HepG2 (cell line): ENCODE measurements around the gene THADA. TPM values are rescaled to one million over a fixed set of nuclear protein-coding genes. Genes with fewer than 3 reads are reported as not detected.

ENCODE experiments used
- CENPT ChIP-seq: sonication (generic); formaldehyde crosslinking; IDR thresholded peaks from 2 replicates; pipeline ENCODE4 v1.8.0; 2022; ENCODE audit warnings: low read depth, mild to moderate bottlenecking, moderate library complexity, missing genetic modification reagents
- GLI4 ChIP-seq: sonication (generic); formaldehyde crosslinking; IDR thresholded peaks from 2 replicates; pipeline ENCODE4 v1.5.1; 2020; ENCODE audit warnings: missing genetic modification reagents, mild to moderate bottlenecking, moderate library complexity, borderline replicate concordance
- GZF1 ChIP-seq: sonication (generic); formaldehyde crosslinking; IDR thresholded peaks from 2 replicates; pipeline ENCODE4 v1.5.1; 2020; ENCODE audit warnings: mild to moderate bottlenecking, missing genetic modification reagents
- HNF4A ChIP-seq: sonication (generic); formaldehyde crosslinking; IDR thresholded peaks from 2 replicates; pipeline ENCODE4 v1.4.0; 2020; ENCODE audit warnings: missing genetic modification reagents
- HNRNPH1 ChIP-seq: fragments of 200-400 bp; formaldehyde crosslinking; optimal IDR thresholded peaks from 2 replicates; pipeline ENCODE3; 2017; ENCODE audit warnings: mild to moderate bottlenecking, low read depth, low read length
- KLF11 ChIP-seq: IDR thresholded peaks from 2 replicates; pipeline ENCODE4 v1.6.1; 2016; ENCODE audit warnings: missing compliant biosample characterization
- MXI1 ChIP-seq: IDR thresholded peaks from 3 replicates; pipeline ENCODE4 v1.6.1; 2012; ENCODE audit warnings: low read depth, low read length, inconsistent platforms, borderline replicate concordance
- PLRG1 ChIP-seq: fragments of 450-650 bp; conservative IDR thresholded peaks from 2 replicates; pipeline ENCODE4 v1.6.1; 2016
- PRMT3 ChIP-seq: sonication (generic); formaldehyde crosslinking; IDR thresholded peaks from 2 replicates; pipeline ENCODE4 v1.8.1; 2022; ENCODE audit warnings: low read depth, mild to moderate bottlenecking, moderate library complexity, missing genetic modification reagents, borderline replicate concordance
- SCMH1 ChIP-seq: sonication (generic); formaldehyde crosslinking; IDR thresholded peaks from 2 replicates; pipeline ENCODE4 v1.9.0; 2021; ENCODE audit warnings: missing genetic modification reagents, mild to moderate bottlenecking, borderline replicate concordance
- SOX5 ChIP-seq: IDR thresholded peaks from 2 replicates; pipeline ENCODE4 v1.6.1; 2016; ENCODE audit warnings: borderline replicate concordance
- TBX3 ChIP-seq: fragments of 450-650 bp; IDR thresholded peaks from 2 replicates; pipeline ENCODE4 v1.6.1; 2017; ENCODE audit warnings: antibody characterized with exemption, mild to moderate bottlenecking, inconsistent platforms, borderline replicate concordance
- ZNF569 ChIP-seq: sonication (generic); formaldehyde crosslinking; IDR thresholded peaks from 2 replicates; pipeline ENCODE4 v1.5.0; 2020; ENCODE audit warnings: mild to moderate bottlenecking, missing genetic modification reagents, moderate library complexity, borderline replicate concordance
- ZNF792 ChIP-seq: IDR thresholded peaks from 2 replicates; pipeline ENCODE4 v1.6.1; 2016
- polyA plus RNA-seq, 8 experiments: library from polyadenylated mRNA; depleted of rRNA in 3 of 8; stranded (reverse) in 7 of 8; unstranded in 1 of 8; fragments of >200 nt; fragmentation: Illumina TruSeq in 4 of 8; extraction: Trizol in 4 of 8; gene quantifications; 2 replicates each; pipeline versions ENCODE4 v1.2.1 to v1.2.3, GENCODE V29; 2011 to 2016; ENCODE audit warnings: low read depth in 4 of 8, missing spikeins in 1 of 8, mixed read lengths in 1 of 8; ENCODE audit not compliant: insufficient read depth in 1 of 8
- total RNA-seq, 5 experiments: library from RNA; depleted of rRNA; stranded (reverse); fragments of >200 nt; fragmentation: Illumina TruSeq; extraction: Trizol; gene quantifications; 2 replicates each; pipeline ENCODE4 v1.2.3, GENCODE V29; 2016; ENCODE audit warnings: low read depth in 1 of 5
- TF ChIP-seq, protein P1 (sequence below): sonication (generic); formaldehyde crosslinking; IDR thresholded peaks from 2 replicates; pipeline ENCODE4 v1.5.0; 2020; ENCODE audit warnings: mild to moderate bottlenecking, missing genetic modification reagents, borderline replicate concordance
- TF ChIP-seq, protein P2 (sequence below), 2 experiments: IDR thresholded peaks; 2 replicates each; pipeline ENCODE4 v1.6.1; 2011 to 2012; ENCODE audit warnings: low read length in 2 of 2, borderline replicate concordance in 1 of 2, low read depth in 1 of 2, mild to moderate bottlenecking in 1 of 2, moderate library complexity in 1 of 2
- TF ChIP-seq, protein P3 (sequence below): conservative IDR thresholded peaks from 2 replicates; pipeline ENCODE4 v1.6.1; 2018; ENCODE audit warnings: missing genetic modification reagents
- TF ChIP-seq, protein P4 (sequence below): sonication (generic); formaldehyde crosslinking; IDR thresholded peaks from 2 replicates; pipeline ENCODE4 v1.8.0; 2022; ENCODE audit warnings: mild to moderate bottlenecking, missing genetic modification reagents, moderate library complexity

THADA gene
- total and polyA plus RNA-seq, 2 of the 13 experiments (the other 11 are each of a cell fraction or from before 2014, with no cell fraction given), result 12.7 to 21.7 TPM

DNA sequence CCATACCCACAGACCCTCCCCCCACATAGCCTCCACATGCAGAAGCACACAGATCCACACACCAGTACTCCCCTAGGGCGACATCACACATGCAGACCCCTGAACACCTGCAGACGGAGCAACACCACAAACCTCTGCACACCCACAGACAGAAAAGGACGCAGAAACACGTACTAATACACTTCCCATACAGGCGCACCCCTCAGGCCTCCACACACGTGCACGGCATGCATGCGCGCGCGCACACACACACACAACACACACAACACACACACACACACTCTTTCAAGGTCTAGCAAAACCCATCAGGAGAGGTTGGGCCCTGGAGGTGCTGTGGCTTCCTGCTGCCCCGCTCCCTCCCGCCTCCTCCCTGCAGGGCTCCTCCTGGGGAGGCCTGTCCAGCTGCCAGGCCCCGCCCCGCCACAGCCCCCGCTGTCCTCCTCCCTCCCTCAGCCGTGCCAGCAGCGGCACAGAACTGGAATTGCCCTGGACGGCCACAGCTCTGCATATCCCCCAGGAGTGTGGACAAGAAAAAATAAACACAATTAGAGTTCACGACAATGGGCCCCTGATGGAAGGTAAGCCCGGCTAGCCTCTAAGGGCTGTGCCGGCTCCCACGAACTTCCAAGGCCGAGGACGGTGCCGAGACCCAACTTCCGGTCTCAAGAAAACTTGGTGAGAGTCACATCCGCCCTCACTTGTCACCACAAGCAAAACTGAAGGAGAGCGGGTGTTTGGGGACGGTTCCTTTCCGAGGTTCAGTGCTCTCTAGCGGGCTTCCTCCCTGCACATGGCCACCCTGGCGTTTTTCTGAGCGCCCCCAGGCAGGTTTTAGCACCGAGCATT lies 376.2 kb downstream of the THADA start (continued):
- TF ChIP-seq, protein P1, sequence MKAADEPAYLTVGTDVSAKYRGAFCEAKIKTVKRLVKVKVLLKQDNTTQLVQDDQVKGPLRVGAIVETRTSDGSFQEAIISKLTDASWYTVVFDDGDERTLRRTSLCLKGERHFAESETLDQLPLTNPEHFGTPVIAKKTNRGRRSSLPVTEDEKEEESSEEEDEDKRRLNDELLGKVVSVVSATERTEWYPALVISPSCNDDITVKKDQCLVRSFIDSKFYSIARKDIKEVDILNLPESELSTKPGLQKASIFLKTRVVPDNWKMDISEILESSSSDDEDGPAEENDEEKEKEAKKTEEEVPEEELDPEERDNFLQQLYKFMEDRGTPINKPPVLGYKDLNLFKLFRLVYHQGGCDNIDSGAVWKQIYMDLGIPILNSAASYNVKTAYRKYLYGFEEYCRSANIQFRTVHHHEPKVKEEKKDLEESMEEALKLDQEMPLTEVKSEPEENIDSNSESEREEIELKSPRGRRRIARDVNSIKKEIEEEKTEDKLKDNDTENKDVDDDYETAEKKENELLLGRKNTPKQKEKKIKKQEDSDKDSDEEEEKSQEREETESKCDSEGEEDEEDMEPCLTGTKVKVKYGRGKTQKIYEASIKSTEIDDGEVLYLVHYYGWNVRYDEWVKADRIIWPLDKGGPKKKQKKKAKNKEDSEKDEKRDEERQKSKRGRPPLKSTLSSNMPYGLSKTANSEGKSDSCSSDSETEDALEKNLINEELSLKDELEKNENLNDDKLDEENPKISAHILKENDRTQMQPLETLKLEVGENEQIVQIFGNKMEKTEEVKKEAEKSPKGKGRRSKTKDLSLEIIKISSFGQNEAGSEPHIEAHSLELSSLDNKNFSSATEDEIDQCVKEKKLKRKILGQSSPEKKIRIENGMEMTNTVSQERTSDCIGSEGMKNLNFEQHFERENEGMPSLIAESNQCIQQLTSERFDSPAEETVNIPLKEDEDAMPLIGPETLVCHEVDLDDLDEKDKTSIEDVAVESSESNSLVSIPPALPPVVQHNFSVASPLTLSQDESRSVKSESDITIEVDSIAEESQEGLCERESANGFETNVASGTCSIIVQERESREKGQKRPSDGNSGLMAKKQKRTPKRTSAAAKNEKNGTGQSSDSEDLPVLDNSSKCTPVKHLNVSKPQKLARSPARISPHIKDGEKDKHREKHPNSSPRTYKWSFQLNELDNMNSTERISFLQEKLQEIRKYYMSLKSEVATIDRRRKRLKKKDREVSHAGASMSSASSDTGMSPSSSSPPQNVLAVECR (CRISPR knock-in tag), result peak; percentile 79
- TF ChIP-seq HNF4A (CRISPR knock-in tag) (peak; percentile 37), HNRNPH1 (no peak), GLI4 (CRISPR knock-in tag) (peak; percentile 97; the same call in 1 of the 2 replicates), ZNF569 (no peak), TBX3 (no peak), KLF11 (CRISPR knock-in tag) (peak; percentile 64; the same call in 1 of the 2 replicates), GZF1 (CRISPR knock-in tag) (peak; percentile 24; the same call in 1 of the 2 replicates), SCMH1 (CRISPR knock-in tag) (no peak), ZNF792 (CRISPR knock-in tag) (peak; percentile 74), SOX5 (CRISPR knock-in tag) (no peak; the same call in 1 of the 2 replicates), CENPT (CRISPR knock-in tag) (no peak; the same call in 1 of the 2 replicates), PRMT3 (CRISPR knock-in tag) (peak; percentile 43; the same call in 1 of the 2 replicates), PLRG1 (no peak), MXI1 (no peak; the same call in 1 of the 3 replicates)
- TF ChIP-seq, protein P2, sequence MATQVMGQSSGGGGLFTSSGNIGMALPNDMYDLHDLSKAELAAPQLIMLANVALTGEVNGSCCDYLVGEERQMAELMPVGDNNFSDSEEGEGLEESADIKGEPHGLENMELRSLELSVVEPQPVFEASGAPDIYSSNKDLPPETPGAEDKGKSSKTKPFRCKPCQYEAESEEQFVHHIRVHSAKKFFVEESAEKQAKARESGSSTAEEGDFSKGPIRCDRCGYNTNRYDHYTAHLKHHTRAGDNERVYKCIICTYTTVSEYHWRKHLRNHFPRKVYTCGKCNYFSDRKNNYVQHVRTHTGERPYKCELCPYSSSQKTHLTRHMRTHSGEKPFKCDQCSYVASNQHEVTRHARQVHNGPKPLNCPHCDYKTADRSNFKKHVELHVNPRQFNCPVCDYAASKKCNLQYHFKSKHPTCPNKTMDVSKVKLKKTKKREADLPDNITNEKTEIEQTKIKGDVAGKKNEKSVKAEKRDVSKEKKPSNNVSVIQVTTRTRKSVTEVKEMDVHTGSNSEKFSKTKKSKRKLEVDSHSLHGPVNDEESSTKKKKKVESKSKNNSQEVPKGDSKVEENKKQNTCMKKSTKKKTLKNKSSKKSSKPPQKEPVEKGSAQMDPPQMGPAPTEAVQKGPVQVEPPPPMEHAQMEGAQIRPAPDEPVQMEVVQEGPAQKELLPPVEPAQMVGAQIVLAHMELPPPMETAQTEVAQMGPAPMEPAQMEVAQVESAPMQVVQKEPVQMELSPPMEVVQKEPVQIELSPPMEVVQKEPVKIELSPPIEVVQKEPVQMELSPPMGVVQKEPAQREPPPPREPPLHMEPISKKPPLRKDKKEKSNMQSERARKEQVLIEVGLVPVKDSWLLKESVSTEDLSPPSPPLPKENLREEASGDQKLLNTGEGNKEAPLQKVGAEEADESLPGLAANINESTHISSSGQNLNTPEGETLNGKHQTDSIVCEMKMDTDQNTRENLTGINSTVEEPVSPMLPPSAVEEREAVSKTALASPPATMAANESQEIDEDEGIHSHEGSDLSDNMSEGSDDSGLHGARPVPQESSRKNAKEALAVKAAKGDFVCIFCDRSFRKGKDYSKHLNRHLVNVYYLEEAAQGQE (IDR thresholded peaks at IDR 0.05; ENCODE audit: borderline replicate concordance in 1 of 2, low read depth in 1 of 2, low read length in 2 of 2), result no peak; a peak in 1 of 4 replicates
- TF ChIP-seq, protein P3, sequence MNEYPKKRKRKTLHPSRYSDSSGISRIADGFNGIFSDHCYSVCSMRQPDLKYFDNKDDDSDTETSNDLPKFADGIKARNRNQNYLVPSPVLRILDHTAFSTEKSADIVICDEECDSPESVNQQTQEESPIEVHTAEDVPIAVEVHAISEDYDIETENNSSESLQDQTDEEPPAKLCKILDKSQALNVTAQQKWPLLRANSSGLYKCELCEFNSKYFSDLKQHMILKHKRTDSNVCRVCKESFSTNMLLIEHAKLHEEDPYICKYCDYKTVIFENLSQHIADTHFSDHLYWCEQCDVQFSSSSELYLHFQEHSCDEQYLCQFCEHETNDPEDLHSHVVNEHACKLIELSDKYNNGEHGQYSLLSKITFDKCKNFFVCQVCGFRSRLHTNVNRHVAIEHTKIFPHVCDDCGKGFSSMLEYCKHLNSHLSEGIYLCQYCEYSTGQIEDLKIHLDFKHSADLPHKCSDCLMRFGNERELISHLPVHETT, result no peak; the same call in 1 of the 2 replicates
- TF ChIP-seq, protein P4, sequence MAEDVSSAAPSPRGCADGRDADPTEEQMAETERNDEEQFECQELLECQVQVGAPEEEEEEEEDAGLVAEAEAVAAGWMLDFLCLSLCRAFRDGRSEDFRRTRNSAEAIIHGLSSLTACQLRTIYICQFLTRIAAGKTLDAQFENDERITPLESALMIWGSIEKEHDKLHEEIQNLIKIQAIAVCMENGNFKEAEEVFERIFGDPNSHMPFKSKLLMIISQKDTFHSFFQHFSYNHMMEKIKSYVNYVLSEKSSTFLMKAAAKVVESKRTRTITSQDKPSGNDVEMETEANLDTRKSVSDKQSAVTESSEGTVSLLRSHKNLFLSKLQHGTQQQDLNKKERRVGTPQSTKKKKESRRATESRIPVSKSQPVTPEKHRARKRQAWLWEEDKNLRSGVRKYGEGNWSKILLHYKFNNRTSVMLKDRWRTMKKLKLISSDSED, result 0 out of 2 replicates have a peak, but pooled peaks have one; percentile 2
